ENCODE measurements around the gene NRAS. TPM values are rescaled to one million over a fixed set of nuclear protein-coding genes. Genes with fewer than 3 reads are reported as not detected.
A peak's percentile ranks its signal among the peaks of the same experiment; 100 is the strongest.

Gene NRAS
- total RNA-seq, 2 experiments from 2014 or later, result 51.7 to 52.1 TPM

DNA sequence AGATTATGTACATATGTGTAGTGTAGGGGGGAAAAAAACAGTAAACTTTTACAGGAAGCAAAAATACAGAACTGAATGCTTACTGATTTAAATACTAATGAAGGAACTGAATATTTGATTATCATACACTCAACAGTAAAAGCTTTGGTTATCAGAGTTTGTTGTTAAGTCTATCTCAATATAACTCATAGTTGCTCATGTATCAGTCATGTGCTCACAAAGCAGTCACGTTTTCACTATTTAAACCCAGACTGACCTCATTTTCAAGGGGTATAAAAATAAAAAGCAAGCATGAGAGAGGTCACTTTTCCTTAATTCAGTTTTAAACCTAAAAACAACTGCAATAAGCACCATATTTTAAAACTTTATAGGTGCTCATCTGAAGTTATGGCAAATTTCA is 6.9 kb upstream of the NRAS start:
- ChIA-PET CTCF (no interaction called here), POLR2A (no interaction called here)
- Mint-ChIP-seq H3K9me3 (no peaks in the 10 kb centered on the region), H3K4me3 (no peak overlapping the region), H3K4me1 (ENCODE audit: low read depth) (peaks cover 17% of the 10 kb centered on the region), H3K27me3 (no peaks in the 10 kb centered on the region), H3K36me3 (peaks cover 73% of the 10 kb centered on the region), H3K27ac (peak overlapping the region; percentile 61)
- intact Hi-C loops (cut with micrococcal nuclease), result no loop called here
- no peak for DNase-seq

DNA sequence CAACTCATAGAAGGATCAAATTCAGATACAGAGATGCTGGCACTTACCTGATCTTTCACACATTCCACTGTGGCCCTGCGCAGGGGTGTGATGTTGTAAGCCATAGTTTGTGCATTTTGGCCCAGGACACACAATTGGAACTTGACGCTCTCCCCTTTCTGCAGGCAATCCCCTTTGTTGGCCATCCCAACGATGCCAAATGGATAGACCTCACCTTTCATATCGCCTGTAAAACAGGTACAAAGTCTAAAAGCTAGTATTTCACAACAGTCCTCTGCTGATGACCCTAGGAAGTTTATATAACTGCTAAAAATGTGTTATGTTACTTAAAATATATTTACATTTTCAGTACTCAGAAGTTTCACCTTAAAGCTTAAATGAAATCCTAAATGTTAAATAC is 3.9 kb upstream of the NRAS start:
- H3K36me3 Mint-ChIP-seq, result peaks cover 65% of the 10 kb centered on the region
- POLR2A ChIA-PET, result no interaction called here
- intact Hi-C loops (cut with micrococcal nuclease), result no loop called here
- H3K27me3 Mint-ChIP-seq, result no peaks in the 10 kb centered on the region
- CTCF ChIA-PET, result interaction anchor here (1.6 to 1.8 kb wide), 2 partner anchors 27 to 374 kb away, joined by 4 to 5 read pairs; no protein-coding TSS in a partner anchor
- peaks cover 28% of the 10 kb centered on the region for H3K4me1 Mint-ChIP-seq (ENCODE audit: low read depth)
- no peaks in the 10 kb centered on the region for H3K9me3 Mint-ChIP-seq
- no peak overlapping the region for H3K27ac Mint-ChIP-seq
- H3K4me3 Mint-ChIP-seq, result no peak overlapping the region
- DNase-seq, result no peak

DNA sequence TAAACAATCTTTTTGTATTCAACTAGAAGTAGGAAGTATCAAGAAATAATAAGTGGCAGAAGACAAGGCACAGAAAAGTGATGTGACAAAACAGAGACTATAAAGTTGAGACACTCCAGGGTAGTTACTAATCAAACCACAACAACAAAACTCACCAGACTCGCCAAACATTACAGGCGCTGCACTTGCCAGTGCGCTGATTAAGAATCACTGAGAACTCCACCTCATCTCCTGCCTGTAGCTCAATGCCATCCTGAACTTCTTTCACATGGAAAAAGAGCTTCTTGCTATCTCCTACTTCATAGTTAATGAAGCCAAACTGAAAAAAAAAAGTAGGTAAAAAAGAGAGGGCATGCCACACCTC is 2.8 kb upstream of the NRAS start:
- DNase-seq, result no peak
- H3K9me3 Mint-ChIP-seq, result no peaks in the 10 kb centered on the region
- H3K4me1 Mint-ChIP-seq (ENCODE audit: low read depth), result peaks cover 30% of the 10 kb centered on the region
- H3K4me3 Mint-ChIP-seq, result no peak overlapping the region
- no peaks in the 10 kb centered on the region for H3K27me3 Mint-ChIP-seq
- intact Hi-C loops (cut with micrococcal nuclease), result no loop called here
- H3K36me3 Mint-ChIP-seq, result peaks cover 57% of the 10 kb centered on the region
- H3K27ac Mint-ChIP-seq, result peak overlapping the region; percentile 40
- CTCF ChIA-PET, result interaction anchor here (0.7 to 1.8 kb wide), 3 partner anchors 28 to 959 kb away, joined by 3 to 5 read pairs (median 4); no protein-coding TSS in a partner anchor
- POLR2A ChIA-PET, result interaction anchor here (0.9 kb wide), 1 partner anchor 32 kb away, joined by 3 read pairs; no protein-coding TSS in a partner anchor

DNA sequence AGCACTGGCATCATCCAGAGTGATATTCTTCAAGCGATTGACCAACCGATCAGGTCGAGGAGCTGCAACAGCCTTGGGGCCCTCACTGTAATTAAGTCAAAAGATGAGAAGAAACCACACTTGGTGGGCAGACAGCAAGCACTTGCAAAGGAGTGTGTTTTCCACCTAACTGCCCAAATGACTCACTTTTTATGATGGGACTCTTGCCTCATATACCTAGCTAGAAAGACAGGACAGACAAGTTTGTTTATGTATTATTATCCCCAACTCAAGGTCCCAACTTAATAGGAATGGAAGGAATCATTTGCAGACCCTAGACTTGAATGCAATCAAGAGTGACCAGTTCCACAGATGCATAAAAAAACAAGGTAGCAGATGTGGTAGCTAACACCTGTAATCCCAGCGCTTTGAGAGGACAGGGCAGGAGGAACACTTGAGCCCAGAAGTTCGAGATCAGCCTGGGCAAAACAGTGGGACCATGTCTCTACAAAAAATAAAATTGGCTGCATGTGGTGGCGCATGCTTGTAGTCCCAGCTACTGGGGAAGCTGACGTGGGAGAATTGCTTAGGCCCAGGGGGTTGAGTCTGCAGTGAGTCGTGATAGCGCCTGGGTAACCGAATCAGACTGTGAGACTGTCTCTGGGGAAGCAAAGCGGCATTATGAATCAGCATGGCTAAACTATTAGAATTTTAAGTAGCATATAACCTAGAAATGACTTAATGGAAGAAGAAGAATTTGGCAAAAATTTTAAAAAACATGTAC is 2.3 kb upstream of the NRAS start:
- Mint-ChIP-seq H3K36me3 (peaks cover 57% of the 10 kb centered on the region), H3K27me3 (no peaks in the 10 kb centered on the region), H3K4me1 (ENCODE audit: low read depth) (peaks cover 34% of the 10 kb centered on the region), H3K9me3 (no peaks in the 10 kb centered on the region), H3K27ac (peak overlapping the region; percentile 40), H3K4me3 (no peak overlapping the region)
- DNase-seq, result peak; percentile 27
- ChIA-PET CTCF (interaction anchor here (1.6 kb wide), 1 partner anchor 372 kb away, joined by 4 read pairs; no protein-coding TSS in a partner anchor), POLR2A (no interaction called here)
- intact Hi-C loops (cut with micrococcal nuclease), result no loop called here

DNA sequence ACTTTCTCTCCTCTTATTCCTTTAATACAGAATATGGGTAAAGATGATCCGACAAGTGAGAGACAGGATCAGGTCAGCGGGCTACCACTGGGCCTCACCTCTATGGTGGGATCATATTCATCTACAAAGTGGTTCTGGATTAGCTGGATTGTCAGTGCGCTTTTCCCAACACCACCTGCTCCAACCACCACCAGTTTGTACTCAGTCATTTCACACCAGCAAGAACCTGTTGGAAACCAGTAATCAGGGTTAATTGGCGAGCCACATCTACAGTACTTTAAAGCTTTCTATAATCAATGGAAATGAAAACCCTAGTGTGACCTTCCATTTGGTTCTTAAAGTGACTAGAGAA is 643 bp downstream of the NRAS start:
- Mint-ChIP-seq H3K4me3 (peak overlapping the region; percentile 91), H3K9me3 (no peaks in the 10 kb centered on the region), H3K27ac (peak overlapping the region; percentile 97), H3K27me3 (no peaks in the 10 kb centered on the region), H3K36me3 (peaks cover 44% of the 10 kb centered on the region), H3K4me1 (ENCODE audit: low read depth) (peaks cover 31% of the 10 kb centered on the region)
- ChIA-PET CTCF (interaction anchor here (0.6 to 2.2 kb wide), 11 partner anchors 13 to 1760 kb away, joined by 3 to 8 read pairs (median 3); partner anchors contain the start of genes CSDE1, SIKE1 and SLC16A1), POLR2A (interaction anchor here (1.0 to 2.3 kb wide), 7 partner anchors 31 to 205 kb away, joined by 4 to 8 read pairs (median 6); partner anchors contain the start of genes BCAS2, CSDE1, DENND2C and SIKE1)
- intact Hi-C loops (cut with micrococcal nuclease), result loop anchor here (1.0 to 2.0 kb wide), 8 partner anchors 31 to 903 kb away; partner anchors contain the start of genes BCAS2, CSDE1, DENND2C and RSBN1
- no peak for DNase-seq

DNA sequence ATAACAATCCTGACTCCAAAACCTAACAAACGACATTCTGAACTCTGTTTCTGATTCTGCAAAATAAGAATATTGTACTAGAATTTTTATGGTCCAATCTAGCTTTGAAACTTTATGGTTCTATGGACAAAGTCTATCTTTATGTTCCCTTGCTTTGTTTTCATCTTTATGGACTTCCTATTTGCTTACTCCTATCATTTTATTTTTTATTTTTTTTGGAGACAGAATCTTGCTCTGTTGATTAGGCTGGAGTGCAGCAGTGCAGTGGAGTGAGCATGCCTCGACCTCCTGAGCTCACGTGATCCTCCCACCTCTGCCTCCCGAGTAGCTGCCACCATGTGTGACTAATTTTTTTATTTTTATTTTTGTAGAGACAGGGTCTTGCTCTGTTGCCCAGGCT is 3.6 kb downstream of the NRAS start:
- ChIA-PET POLR2A (no interaction called here), CTCF (no interaction called here)
- DNase-seq, result no peak
- Mint-ChIP-seq H3K9me3 (no peaks in the 10 kb centered on the region), H3K27ac (no peak overlapping the region), H3K36me3 (peaks cover 30% of the 10 kb centered on the region), H3K4me1 (ENCODE audit: low read depth) (peaks cover 19% of the 10 kb centered on the region), H3K27me3 (no peaks in the 10 kb centered on the region), H3K4me3 (no peak overlapping the region)
- intact Hi-C loops (cut with micrococcal nuclease), result no loop called here

DNA sequence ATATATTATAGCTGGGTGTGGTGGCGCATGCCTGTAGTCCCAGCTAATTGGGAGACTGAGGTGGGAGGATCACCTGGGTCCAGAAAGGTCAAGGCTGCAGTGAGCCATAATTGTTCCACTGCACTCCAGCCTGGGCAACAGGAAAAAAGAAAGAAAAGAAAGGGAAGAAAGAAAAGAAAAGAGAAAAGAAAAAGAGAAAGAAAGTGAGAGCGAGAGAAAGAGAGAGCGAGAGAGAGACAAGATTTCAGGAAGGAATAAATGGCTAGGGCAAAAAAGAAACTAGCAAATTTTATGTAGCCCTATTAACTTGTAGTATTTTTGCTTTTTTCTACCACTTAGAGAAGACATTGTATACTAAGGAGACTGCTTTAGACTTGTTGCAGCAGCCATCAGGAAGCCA is 6.2 kb downstream of the NRAS start:
- Mint-ChIP-seq H3K4me3 (no peak overlapping the region), H3K9me3 (no peaks in the 10 kb centered on the region), H3K27me3 (no peaks in the 10 kb centered on the region), H3K4me1 (ENCODE audit: low read depth) (peaks cover 8% of the 10 kb centered on the region), H3K27ac (no peak overlapping the region), H3K36me3 (peaks cover 35% of the 10 kb centered on the region)
- no peak for DNase-seq
- POLR2A ChIA-PET, result no interaction called here
- CTCF ChIA-PET, result interaction anchor here (1.2 kb wide), 1 partner anchor 363 kb away, joined by 3 read pairs; no protein-coding TSS in a partner anchor
- intact Hi-C loops (cut with micrococcal nuclease), result no loop called here

DNA sequence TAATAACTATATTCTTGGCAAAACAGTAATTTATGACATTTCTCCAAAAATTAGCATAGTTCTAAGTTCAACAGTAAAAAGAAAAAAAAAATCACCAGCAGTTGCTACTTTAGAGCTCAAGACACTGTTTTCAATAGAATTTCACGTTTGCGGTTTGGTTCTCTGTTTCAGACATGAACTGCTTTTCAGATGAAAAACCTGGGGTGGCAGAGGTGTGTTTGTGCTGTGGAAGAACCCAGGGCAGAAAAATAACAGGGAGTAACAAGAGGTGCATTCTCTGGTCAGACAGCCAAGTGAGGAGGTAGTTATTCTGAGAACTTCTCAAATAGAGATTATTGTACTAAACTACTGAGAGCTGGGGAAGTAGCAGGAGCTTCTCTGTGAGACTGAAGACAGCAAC is 9.0 kb downstream of the NRAS start:
- DNase-seq, result no peak
- CTCF ChIA-PET, result no interaction called here
- intact Hi-C loops (cut with micrococcal nuclease), result no loop called here
- no peaks in the 10 kb centered on the region for H3K4me1 Mint-ChIP-seq (ENCODE audit: low read depth)
- H3K9me3 Mint-ChIP-seq, result no peaks in the 10 kb centered on the region
- no peaks in the 10 kb centered on the region for H3K27me3 Mint-ChIP-seq
- no peak overlapping the region for H3K27ac Mint-ChIP-seq
- peaks cover 27% of the 10 kb centered on the region for H3K36me3 Mint-ChIP-seq
- POLR2A ChIA-PET, result interaction anchor here (0.6 kb wide), 1 partner anchor 316 kb away, joined by 5 read pairs; no protein-coding TSS in a partner anchor
- no peak overlapping the region for H3K4me3 Mint-ChIP-seq

DNA sequence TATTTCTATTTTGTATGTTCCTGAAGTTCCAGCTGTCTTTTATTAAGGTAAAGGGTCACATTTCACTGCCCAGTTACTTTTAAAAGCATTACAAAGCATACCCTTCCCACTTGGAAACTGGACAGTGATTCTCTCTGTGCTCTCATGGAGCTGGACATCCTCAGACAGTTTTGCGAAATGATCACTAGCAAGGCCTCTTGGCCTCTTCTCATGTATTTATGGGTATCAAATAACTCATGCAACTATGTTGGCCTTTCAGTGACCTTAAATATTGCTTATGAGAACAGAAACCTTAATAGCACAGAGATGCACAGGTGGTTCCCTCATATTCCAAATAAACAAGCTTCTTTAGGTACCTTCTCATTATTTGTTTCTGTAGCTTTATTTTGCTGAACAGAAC is 13.3 kb downstream of the NRAS start:
- no peaks in the 10 kb centered on the region for H3K9me3 Mint-ChIP-seq
- intact Hi-C loops (cut with micrococcal nuclease), result no loop called here
- no peaks in the 10 kb centered on the region for H3K4me1 Mint-ChIP-seq (ENCODE audit: low read depth)
- POLR2A ChIA-PET, result no interaction called here
- H3K27me3 Mint-ChIP-seq, result no peaks in the 10 kb centered on the region
- no peak for DNase-seq
- H3K27ac Mint-ChIP-seq, result no peak overlapping the region
- H3K36me3 Mint-ChIP-seq, result peaks cover 17% of the 10 kb centered on the region
- H3K4me3 Mint-ChIP-seq, result no peak overlapping the region
- CTCF ChIA-PET, result no interaction called here

DNA sequence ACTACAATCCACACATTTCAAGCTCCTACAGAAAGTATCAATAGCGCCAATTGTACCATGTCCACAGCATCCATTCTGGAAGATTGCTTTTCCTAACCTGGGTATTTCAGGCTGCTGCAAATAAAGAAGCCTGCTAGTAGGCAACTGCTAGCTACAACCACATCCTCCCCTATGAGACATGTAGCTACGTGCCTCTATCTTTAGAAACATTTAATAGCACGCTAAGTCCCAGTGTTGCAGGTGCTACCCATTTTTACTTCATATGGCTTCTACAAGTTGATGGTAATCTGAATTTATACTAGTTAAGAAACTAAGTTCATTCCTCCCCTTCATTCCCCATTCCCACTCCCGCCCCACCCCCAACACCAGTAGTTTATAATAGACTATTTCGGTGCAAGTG is 13.8 kb downstream of the NRAS start:
- H3K4me3 Mint-ChIP-seq, result no peak overlapping the region
- H3K36me3 Mint-ChIP-seq, result peaks cover 15% of the 10 kb centered on the region
- no peaks in the 10 kb centered on the region for H3K9me3 Mint-ChIP-seq
- ChIA-PET POLR2A (no interaction called here), CTCF (interaction anchor here (0.8 kb wide), 1 partner anchor 14 kb away, joined by 3 read pairs; the partner anchor contains the start of gene NRAS)
- intact Hi-C loops (cut with micrococcal nuclease), result no loop called here
- no peak for DNase-seq
- no peak overlapping the region for H3K27ac Mint-ChIP-seq
- H3K27me3 Mint-ChIP-seq, result no peaks in the 10 kb centered on the region
- no peaks in the 10 kb centered on the region for H3K4me1 Mint-ChIP-seq (ENCODE audit: low read depth)

DNA sequence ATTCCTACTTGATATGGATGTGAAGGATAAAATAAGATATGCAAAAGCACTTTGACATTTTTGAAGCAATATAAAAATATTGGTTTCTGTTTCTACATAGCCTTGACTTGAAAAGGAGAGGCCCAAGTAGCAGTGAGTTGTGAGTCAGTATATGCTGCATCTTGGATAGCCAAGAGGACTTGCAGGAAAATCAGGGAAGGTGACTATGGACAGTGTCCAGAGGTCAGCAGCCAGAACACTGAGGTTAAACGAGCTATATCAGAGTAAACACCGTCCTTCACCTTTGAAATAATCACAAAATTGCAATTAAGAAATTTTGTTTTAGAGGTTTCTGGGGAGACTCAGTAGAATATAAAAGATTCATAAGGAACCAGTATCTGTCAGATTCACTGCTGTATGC is 14.6 kb downstream of the NRAS start:
- H3K4me3 Mint-ChIP-seq, result no peak overlapping the region
- H3K36me3 Mint-ChIP-seq, result peaks cover 8% of the 10 kb centered on the region

DNA sequence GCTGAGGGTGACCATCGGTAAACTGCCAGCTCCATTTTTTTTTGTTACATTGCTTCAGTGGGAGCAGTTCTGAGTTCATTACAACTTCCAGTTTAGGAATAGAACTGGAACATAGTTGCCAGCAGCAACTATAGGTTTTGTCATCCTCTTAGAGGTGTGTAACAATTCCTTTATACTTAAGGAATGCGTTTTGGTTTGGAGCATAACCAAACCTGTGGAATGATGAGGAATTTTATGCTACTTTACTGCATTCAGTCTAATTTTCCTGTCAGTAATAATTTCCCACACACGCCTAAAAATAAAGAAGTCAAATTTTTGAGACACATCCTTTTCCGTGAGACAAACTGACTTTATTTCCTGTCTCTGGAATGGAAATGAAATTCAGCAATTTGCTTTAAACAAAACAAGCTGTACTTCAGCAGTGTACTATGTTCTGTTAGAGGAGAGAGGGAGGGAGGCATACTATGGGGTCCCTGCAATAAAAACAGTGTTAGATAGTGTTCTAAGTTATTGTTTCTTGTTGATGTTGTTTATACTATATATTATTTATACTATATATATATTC is 16.5 kb downstream of the NRAS start:
- H3K27me3 Mint-ChIP-seq, result peaks cover 2% of the 10 kb centered on the region
- no peaks in the 10 kb centered on the region for H3K36me3 Mint-ChIP-seq
- no peak for DNase-seq
- no peak overlapping the region for H3K27ac Mint-ChIP-seq
- H3K4me3 Mint-ChIP-seq, result no peak overlapping the region
- no peaks in the 10 kb centered on the region for H3K9me3 Mint-ChIP-seq
- no peaks in the 10 kb centered on the region for H3K4me1 Mint-ChIP-seq (ENCODE audit: low read depth)
- CTCF ChIA-PET, result interaction anchor here (0.8 kb wide), 1 partner anchor 28 kb away, joined by 3 read pairs; no protein-coding TSS in a partner anchor
- POLR2A ChIA-PET, result no interaction called here
- intact Hi-C loops (cut with micrococcal nuclease), result no loop called here

More for the DNA sequence above, 14.6 kb downstream of the NRAS start:
- Mint-ChIP-seq H3K4me1 (ENCODE audit: low read depth) (no peaks in the 10 kb centered on the region), H3K27me3 (no peaks in the 10 kb centered on the region), H3K9me3 (no peaks in the 10 kb centered on the region), H3K27ac (no peak overlapping the region)
- ChIA-PET POLR2A (no interaction called here), CTCF (no interaction called here)
- no peak for DNase-seq
- intact Hi-C loops (cut with micrococcal nuclease), result no loop called here
